HEK293 (cell line): ENCODE results near the gene LPIN1.
A peak's percentile ranks its signal among the peaks of the same experiment; 100 is the strongest.
"Not testable (repeated sequence)": the region's sequence is repeated elsewhere in the genome, so short reads cannot be mapped to it uniquely, and the experiment has no call there.

Source experiments
- CTCF ChIA-PET: fragments of 350-600 bp; formaldehyde crosslinking; extraction: SDS; loops from one replicate; lab custom pipeline; 2021; ENCODE audit warnings: antibody characterized with exemption; lab: Yijun Ruan, JAX
- POLR2A ChIA-PET: fragments of 300-600 bp; formaldehyde crosslinking; extraction: SDS; loops from one replicate; lab custom pipeline; 2020; ENCODE audit warnings: antibody characterized with exemption, inconsistent platforms; lab: Yijun Ruan, JAX
- H3K27ac ChIP-seq: fragments of 200-500 bp; sonication (Bioruptor generic); 2 replicates; pipeline ENCODE4 v1.5.1; 2014; ENCODE audit warnings: low read depth, low read length, control low read depth, inconsistent platforms; ENCODE audit errors: extremely low read depth
- H3K36me3 ChIP-seq, 2 experiments: fragments of 200-500 bp in 1 of 2; sonication (Bioruptor generic) in 1 of 2; 1 replicate in 1 of 2; 2 replicates in 1 of 2; pipeline ENCODE4 v1.5.1; 2014 to 2017; ENCODE audit warnings: inconsistent platforms in 2 of 2, low read length in 2 of 2; ENCODE audit not compliant: control insufficient read depth in 2 of 2, insufficient read depth in 1 of 2
- H3K4me1 ChIP-seq: fragments of 200-500 bp; sonication (Bioruptor generic); 2 replicates; pipeline ENCODE4 v1.5.1; 2014; ENCODE audit warnings: mild to moderate bottlenecking, low read length, inconsistent platforms; ENCODE audit not compliant: control insufficient read depth, insufficient read depth
- H3K4me3 ChIP-seq: 2 replicates; pipeline ENCODE4 v1.5.1; 2011; ENCODE audit warnings: low read depth, mild to moderate bottlenecking, control low read depth, low read length, moderate library complexity
- H3K9me3 ChIP-seq: fragments of 200-500 bp; sonication (Bioruptor generic); 2 replicates; pipeline ENCODE4 v1.5.1; 2014; ENCODE audit warnings: low read depth, low read length, inconsistent platforms; ENCODE audit not compliant: control insufficient read depth, insufficient read depth
- HOXA7 ChIP-seq: sonication (generic); formaldehyde crosslinking; IDR thresholded peaks from 2 replicates; pipeline ENCODE4 v1.8.1; 2022; ENCODE audit warnings: missing genetic modification reagents, borderline replicate concordance
- KLF17 ChIP-seq: fragments of 450-650 bp; formaldehyde crosslinking; IDR thresholded peaks from 2 replicates; pipeline ENCODE4 v1.5.1; 2016; ENCODE audit warnings: missing biosample characterization, missing genetic modification characterization
- KLF9 ChIP-seq: fragments of 450-650 bp; formaldehyde crosslinking; IDR thresholded peaks from 2 replicates; pipeline ENCODE4 v1.5.1; 2016; ENCODE audit warnings: missing biosample characterization, missing genetic modification characterization, low read depth
- MEIS1 ChIP-seq: sonication (generic); formaldehyde crosslinking; IDR thresholded peaks from 2 replicates; pipeline ENCODE4 v1.8.1; 2022; ENCODE audit warnings: missing genetic modification reagents, mild to moderate bottlenecking, borderline replicate concordance
- MZF1 ChIP-seq: fragments of 450-650 bp; formaldehyde crosslinking; IDR thresholded peaks from 2 replicates; pipeline ENCODE4 v1.5.1; 2017; ENCODE audit warnings: missing biosample characterization, missing genetic modification characterization, borderline replicate concordance
- RBAK ChIP-seq: fragments of 450-650 bp; formaldehyde crosslinking; IDR thresholded peaks from 2 replicates; pipeline ENCODE4 v1.5.1; 2016; ENCODE audit warnings: missing biosample characterization, missing genetic modification characterization
- SCRT1 ChIP-seq: fragments of 450-650 bp; formaldehyde crosslinking; IDR thresholded peaks from 2 replicates; pipeline ENCODE4 v1.5.1; 2016; ENCODE audit warnings: missing biosample characterization, missing genetic modification characterization, borderline replicate concordance
- SCRT2 ChIP-seq: fragments of 450-650 bp; formaldehyde crosslinking; IDR thresholded peaks from 2 replicates; pipeline ENCODE4 v1.5.1; 2016; ENCODE audit warnings: missing biosample characterization, missing genetic modification characterization
- SETDB1 ChIP-seq: IDR thresholded peaks from one replicate; pipeline ENCODE4 v1.6.1; 2017; ENCODE audit warnings: mild to moderate bottlenecking, low read length, moderate library complexity, mixed read lengths; ENCODE audit not compliant: insufficient read length
- YY2 ChIP-seq: fragments of 450-650 bp; formaldehyde crosslinking; IDR thresholded peaks from 2 replicates; pipeline ENCODE4 v1.5.1; 2016; ENCODE audit warnings: missing biosample characterization, missing genetic modification characterization
- ZEB2 ChIP-seq: fragments of 450-650 bp; formaldehyde crosslinking; IDR thresholded peaks from 2 replicates; pipeline ENCODE4 v1.5.1; 2016; ENCODE audit warnings: missing biosample characterization, missing genetic modification characterization
- ZNF16 ChIP-seq: fragments of 450-650 bp; formaldehyde crosslinking; IDR thresholded peaks from 2 replicates; pipeline ENCODE4 v1.5.1; 2016; ENCODE audit warnings: low read depth, missing biosample characterization, missing genetic modification characterization
- ZNF223 ChIP-seq: fragments of 450-650 bp; formaldehyde crosslinking; IDR thresholded peaks from 2 replicates; pipeline ENCODE4 v1.5.1; 2016; ENCODE audit warnings: missing biosample characterization, missing genetic modification characterization
- ZNF266 ChIP-seq: fragments of 450-650 bp; formaldehyde crosslinking; IDR thresholded peaks from 2 replicates; pipeline ENCODE4 v1.5.1; 2016; ENCODE audit warnings: missing biosample characterization, missing genetic modification characterization, low read depth
- ZNF350 ChIP-seq: fragments of 450-650 bp; formaldehyde crosslinking; IDR thresholded peaks from 2 replicates; pipeline ENCODE4 v1.5.0; 2017; ENCODE audit warnings: missing biosample characterization, mild to moderate bottlenecking, missing genetic modification characterization
- ZNF394 ChIP-seq: fragments of 450-650 bp; formaldehyde crosslinking; IDR thresholded peaks from 2 replicates; pipeline ENCODE4 v1.5.1; 2016; ENCODE audit warnings: missing biosample characterization, missing genetic modification characterization, mild to moderate bottlenecking, moderate library complexity, borderline replicate concordance
- ZNF404 ChIP-seq: fragments of 450-650 bp; formaldehyde crosslinking; IDR thresholded peaks from 2 replicates; pipeline ENCODE4 v1.5.1; 2017; ENCODE audit warnings: missing biosample characterization, missing genetic modification characterization
- ZNF423 ChIP-seq: fragments of 450-650 bp; formaldehyde crosslinking; IDR thresholded peaks from 2 replicates; pipeline ENCODE4 v1.5.1; 2016; ENCODE audit warnings: missing biosample characterization, missing genetic modification characterization
- ZNF549 ChIP-seq: fragments of 450-650 bp; IDR thresholded peaks from 2 replicates; pipeline ENCODE4 v1.5.1; 2018; ENCODE audit warnings: missing biosample characterization, missing genetic modification characterization, mild to moderate bottlenecking, inconsistent platforms, moderate library complexity
- ZNF555 ChIP-seq: fragments of 450-650 bp; formaldehyde crosslinking; conservative IDR thresholded peaks from 2 replicates; pipeline ENCODE4 v1.5.1; 2017; ENCODE audit warnings: missing biosample characterization, mild to moderate bottlenecking, missing genetic modification characterization, inconsistent platforms
- ZNF580 ChIP-seq: fragments of 450-650 bp; formaldehyde crosslinking; IDR thresholded peaks from 2 replicates; pipeline ENCODE4 v1.5.1; 2016; ENCODE audit warnings: missing biosample characterization, missing genetic modification characterization
- ZNF585B ChIP-seq: fragments of 450-650 bp; formaldehyde crosslinking; IDR thresholded peaks from 2 replicates; pipeline ENCODE4 v1.5.1; 2016; ENCODE audit warnings: missing biosample characterization, missing genetic modification characterization
- ZNF596 ChIP-seq: fragments of 450-650 bp; IDR thresholded peaks from 2 replicates; pipeline ENCODE4 v1.5.0; 2018; ENCODE audit warnings: missing biosample characterization, mild to moderate bottlenecking, missing genetic modification characterization, moderate library complexity
- ZNF670 ChIP-seq: fragments of 450-650 bp; formaldehyde crosslinking; IDR thresholded peaks from 2 replicates; pipeline ENCODE4 v1.5.1; 2016; ENCODE audit warnings: missing biosample characterization, missing genetic modification characterization, low read depth
- ZNF677 ChIP-seq: fragments of 450-650 bp; IDR thresholded peaks from 2 replicates; pipeline ENCODE4 v1.5.0; 2018; ENCODE audit warnings: missing biosample characterization, mild to moderate bottlenecking, missing genetic modification characterization, moderate library complexity
- ZNF768 ChIP-seq: fragments of 450-650 bp; formaldehyde crosslinking; IDR thresholded peaks from 2 replicates; pipeline ENCODE4 v1.5.1; 2018; ENCODE audit warnings: missing biosample characterization, mild to moderate bottlenecking, missing genetic modification characterization
- ZNF843 ChIP-seq: fragments of 450-650 bp; formaldehyde crosslinking; IDR thresholded peaks from 2 replicates; pipeline ENCODE4 v1.5.1; 2016; ENCODE audit warnings: missing biosample characterization, missing genetic modification characterization
- TF ChIP-seq, protein P1 (sequence below): fragments of 450-650 bp; formaldehyde crosslinking; IDR thresholded peaks from 2 replicates; pipeline ENCODE4 v1.5.1; 2016; ENCODE audit warnings: missing biosample characterization, missing genetic modification characterization

LPIN1 gene

DNA sequence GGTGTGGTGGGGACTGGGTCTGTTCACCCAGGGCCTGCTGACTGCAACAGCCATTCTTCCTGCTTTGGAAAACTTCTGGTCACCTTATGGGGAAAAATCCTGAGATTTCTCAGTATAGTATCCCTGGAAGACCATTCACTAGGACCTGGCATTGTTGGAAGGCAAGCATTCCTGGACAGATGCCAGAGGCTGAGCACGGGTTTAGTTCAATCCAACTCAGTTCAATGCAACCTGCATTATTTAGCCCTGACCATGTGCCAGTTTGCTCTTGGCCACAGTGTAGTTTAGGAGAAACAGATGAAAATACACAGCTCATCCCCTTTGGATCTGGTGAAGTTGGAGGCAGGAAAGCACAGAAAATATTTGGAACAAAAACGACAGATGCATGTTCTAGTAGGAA, 95.9 kb downstream of the LPIN1 start:
- H3K27ac ChIP-seq, result no peak overlapping the region
- no peak overlapping the region for H3K4me3 ChIP-seq
- TF ChIP-seq ZNF670 (tag by site-specific recombination) (no peak), ZNF555 (tag by site-specific recombination) (no peak), ZEB2 (tag by site-specific recombination) (no peak), ZNF596 (tag by site-specific recombination) (no peak), KLF17 (tag by site-specific recombination) (no peak), RBAK (no peak), HOXA7 (no peak), ZNF16 (tag by site-specific recombination) (no peak), ZNF404 (tag by site-specific recombination) (no peak), ZNF585B (tag by site-specific recombination) (no peak), ZNF266 (tag by site-specific recombination) (no peak), ZNF768 (tag by site-specific recombination) (no peak), KLF9 (tag by site-specific recombination) (no peak), MEIS1 (CRISPR knock-in tag) (no peak)
- H3K9me3 ChIP-seq, result no peaks in the 10 kb centered on the region
- ChIA-PET POLR2A (no interaction called here), CTCF (interaction anchor here (0.6 to 1.1 kb wide), 2 partner anchors 22 to 125 kb away, joined by 3 to 12 read pairs; no protein-coding TSS in a partner anchor)
- H3K36me3 ChIP-seq, result no peaks in the 10 kb centered on the region
- H3K4me1 ChIP-seq, result no peaks in the 10 kb centered on the region

DNA sequence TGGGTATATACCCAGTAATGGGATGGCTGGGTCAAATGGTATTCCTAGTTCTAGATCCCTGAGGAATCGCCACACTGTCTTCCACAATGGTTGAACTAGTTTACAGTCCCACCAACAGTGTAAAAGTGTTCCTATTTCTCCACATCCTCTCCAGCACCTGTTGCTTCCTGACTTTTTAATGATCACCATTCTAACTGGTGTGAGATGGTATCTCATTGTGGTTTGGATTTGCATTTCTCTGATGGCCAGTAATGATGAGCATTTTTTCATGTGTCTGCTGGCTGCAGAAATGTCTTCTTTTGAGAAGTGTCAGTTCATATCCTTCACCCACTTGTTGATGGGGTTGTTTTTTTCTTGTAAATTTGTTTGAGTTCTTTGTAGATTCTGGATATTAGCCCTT, 98.4 kb downstream of the LPIN1 start:
- CTCF ChIA-PET, POLR2A ChIA-PET, H3K27ac ChIP-seq, H3K9me3 ChIP-seq, H3K36me3 ChIP-seq, H3K4me1 ChIP-seq, H3K4me3 ChIP-seq: not testable (repeated sequence)
- TF ChIP-seq SCRT2 (tag by site-specific recombination) (peak; percentile 89), SCRT1 (peak; percentile 82)

DNA sequence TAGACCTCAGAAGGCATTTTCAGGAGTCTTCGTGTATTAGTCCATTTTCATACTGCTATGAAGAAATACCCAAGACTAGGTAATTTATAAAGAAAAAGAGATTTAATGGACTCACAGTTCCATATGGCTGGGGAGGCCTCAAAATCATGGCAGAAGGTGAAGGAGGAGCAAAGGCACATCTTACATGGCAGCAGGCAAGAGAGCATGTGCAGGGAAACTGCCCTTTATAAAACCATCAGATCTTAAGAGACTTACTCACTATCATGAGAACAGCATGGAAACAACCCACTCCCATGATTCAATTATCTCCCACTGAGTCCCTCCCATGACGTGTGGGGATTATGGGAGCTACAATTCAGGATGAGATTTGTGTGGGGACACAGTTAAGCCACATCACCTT, 101.5 kb downstream of the LPIN1 start:
- TF ChIP-seq SETDB1, result peak; percentile 18
- POLR2A ChIA-PET, H3K27ac ChIP-seq, H3K4me1 ChIP-seq, CTCF ChIA-PET, H3K36me3 ChIP-seq, H3K9me3 ChIP-seq, H3K4me3 ChIP-seq: not testable (repeated sequence)

DNA sequence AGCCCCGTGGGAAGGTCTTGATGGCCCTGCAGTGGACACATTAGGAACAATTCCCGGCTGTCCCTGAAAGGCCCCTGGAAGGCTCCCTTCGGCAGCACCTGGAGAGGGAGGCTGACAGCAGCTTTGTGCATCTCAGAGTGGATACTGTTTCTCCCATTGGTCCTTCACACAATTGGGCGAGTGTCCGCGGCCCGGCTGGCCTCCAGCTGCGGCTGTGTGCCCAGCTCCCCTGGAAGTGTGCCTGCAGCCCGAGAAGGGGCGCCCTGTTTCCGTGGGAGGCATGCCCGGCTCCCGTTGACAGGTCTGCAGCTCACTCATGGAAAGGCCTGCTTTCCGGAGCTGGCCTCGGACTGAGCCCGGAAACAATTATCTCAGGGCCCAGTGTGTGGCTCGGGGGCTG, 103.7 kb downstream of the LPIN1 start:
- Histone ChIP-seq H3K4me1 (no peaks in the 10 kb centered on the region), H3K27ac (no peak overlapping the region), H3K4me3 (no peak overlapping the region), H3K9me3 (no peaks in the 10 kb centered on the region), H3K36me3 (no peaks in the 10 kb centered on the region)
- POLR2A ChIA-PET, result no interaction called here
- CTCF ChIA-PET, result no interaction called here
- no peak for TF ChIP-seq ZNF350 (tag by site-specific recombination)
- TF ChIP-seq ZNF266 (tag by site-specific recombination), result no peak
- no peak for TF ChIP-seq YY2
- TF ChIP-seq, protein P1, sequence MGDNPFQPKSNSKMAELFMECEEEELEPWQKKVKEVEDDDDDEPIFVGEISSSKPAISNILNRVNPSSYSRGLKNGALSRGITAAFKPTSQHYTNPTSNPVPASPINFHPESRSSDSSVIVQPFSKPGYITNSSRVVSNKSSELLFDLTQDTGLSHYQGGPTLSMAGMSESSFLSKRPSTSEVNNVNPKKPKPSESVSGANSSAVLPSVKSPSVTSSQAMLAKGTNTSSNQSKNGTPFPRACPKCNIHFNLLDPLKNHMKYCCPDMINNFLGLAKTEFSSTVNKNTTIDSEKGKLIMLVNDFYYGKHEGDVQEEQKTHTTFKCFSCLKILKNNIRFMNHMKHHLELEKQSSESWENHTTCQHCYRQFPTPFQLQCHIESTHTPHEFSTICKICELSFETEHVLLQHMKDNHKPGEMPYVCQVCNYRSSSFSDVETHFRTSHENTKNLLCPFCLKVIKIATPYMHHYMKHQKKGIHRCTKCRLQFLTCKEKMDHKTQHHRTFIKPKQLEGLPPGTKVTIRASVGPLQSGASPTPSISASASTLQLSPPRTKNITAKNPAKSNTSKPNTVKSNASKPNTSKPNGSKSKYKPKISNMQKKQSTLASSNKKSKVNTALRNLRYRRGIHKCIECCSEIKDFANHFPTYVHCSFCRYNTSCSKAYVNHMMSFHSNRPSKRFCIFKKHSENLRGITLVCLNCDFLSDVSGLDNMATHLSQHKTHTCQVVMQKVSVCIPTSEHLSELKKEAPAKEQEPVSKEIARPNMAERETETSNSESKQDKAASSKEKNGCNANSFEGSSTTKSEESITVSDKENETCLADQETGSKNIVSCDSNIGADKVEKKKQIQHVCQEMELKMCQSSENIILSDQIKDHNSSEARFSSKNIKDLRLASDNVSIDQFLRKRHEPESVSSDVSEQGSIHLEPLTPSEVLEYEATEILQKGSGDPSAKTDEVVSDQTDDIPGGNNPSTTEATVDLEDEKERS (tag by site-specific recombination), result no peak
- TF ChIP-seq ZNF394, result no peak
- TF ChIP-seq MEIS1 (CRISPR knock-in tag), result no peak
- TF ChIP-seq ZNF423 (tag by site-specific recombination), result no peak
- TF ChIP-seq MZF1, result no peak
- TF ChIP-seq ZNF580 (tag by site-specific recombination), result no peak
- TF ChIP-seq ZNF223 (tag by site-specific recombination), result no peak
- no peak for TF ChIP-seq ZNF549 (tag by site-specific recombination)
- no peak for TF ChIP-seq ZNF677 (tag by site-specific recombination)
- TF ChIP-seq ZNF843 (tag by site-specific recombination), result no peak
